Mucosa of rectum (tissue), 2 donors: ENCODE data around the gene PLCB2.
A peak's percentile ranks its signal among the peaks of the same experiment; 100 is the strongest.

Source experiments
- H3K27ac ChIP-seq, 2 donors: one replicate each; pipeline ENCODE4 v1.7.0; 2013; ENCODE audit warnings: inconsistent platforms in 2 of 2, low read depth in 2 of 2, low read length in 2 of 2
- H3K27me3 ChIP-seq, 2 donors: one replicate each; pipeline ENCODE4 v1.7.0; 2013; ENCODE audit warnings: low read length in 2 of 2; ENCODE audit not compliant: control insufficient read depth in 2 of 2, insufficient read depth in 2 of 2
- H3K36me3 ChIP-seq, 2 donors: one replicate each; pipeline ENCODE4 v1.7.0; 2013; ENCODE audit warnings: low read length in 2 of 2; ENCODE audit not compliant: control insufficient read depth in 2 of 2, insufficient read depth in 2 of 2
- H3K4me1 ChIP-seq, 2 donors: one replicate each; pipeline ENCODE4 v1.7.0; 2013; ENCODE audit warnings: low read length in 2 of 2, mild to moderate bottlenecking in 1 of 2; ENCODE audit not compliant: control insufficient read depth in 2 of 2, insufficient read depth in 2 of 2
- H3K4me3 ChIP-seq, 2 donors: one replicate each; pipeline ENCODE4 v1.7.0; 2013; ENCODE audit warnings: low read length in 2 of 2
- H3K9ac ChIP-seq, 2 donors: one replicate each; pipeline ENCODE4 v1.7.0; 2013; ENCODE audit warnings: low read length in 2 of 2, low read depth in 1 of 2, mild to moderate bottlenecking in 1 of 2
- H3K9me3 ChIP-seq, 2 donors: one replicate each; pipeline ENCODE4 v1.7.0; 2013; ENCODE audit warnings: low read length in 2 of 2; ENCODE audit not compliant: control insufficient read depth in 2 of 2
- donor health status: healthy.
- donor health status: Normal muscosa, but diverticular disease.

Gene PLCB2

GRCh38 chr15:40313531-40314398, 6.0 kb upstream of the PLCB2 start:
- Histone ChIP-seq H3K9ac (peak overlapping the region in 1 of 2 donors; percentile 41), H3K4me1 (peaks cover 6 to 12% of the 10 kb centered on the region in 2 donors), H3K9me3 (no peaks in the 10 kb centered on the region), H3K36me3 (no peaks in the 10 kb centered on the region), H3K27ac (no peak overlapping the region), H3K4me3 (no peak overlapping the region), H3K27me3 (no peaks in the 10 kb centered on the region)

- H3K4me1 ChIP-seq, result peaks cover 12 to 14% of the 10 kb centered on the region in 2 donors
- no peaks in the 10 kb centered on the region for H3K9me3 ChIP-seq
- no peak overlapping the region for H3K27ac ChIP-seq
- H3K27me3 ChIP-seq, result no peaks in the 10 kb centered on the region
- no peak overlapping the region for H3K4me3 ChIP-seq
- no peak overlapping the region for H3K9ac ChIP-seq
- H3K36me3 ChIP-seq, result no peaks in the 10 kb centered on the region
Observed at GRCh38 chr15:40312370-40313158, 4.8 kb upstream of the PLCB2 start.

GRCh38 chr15:40310993-40311392, 3.3 kb upstream of the PLCB2 start:
- H3K9ac ChIP-seq, result no peak overlapping the region
- no peaks in the 10 kb centered on the region for H3K9me3 ChIP-seq
- H3K36me3 ChIP-seq, result no peaks in the 10 kb centered on the region
- H3K4me1 ChIP-seq, result peaks cover 14 to 19% of the 10 kb centered on the region in 2 donors
- no peak overlapping the region for H3K27ac ChIP-seq
- no peaks in the 10 kb centered on the region for H3K27me3 ChIP-seq
- no peak overlapping the region for H3K4me3 ChIP-seq

- H3K27me3 ChIP-seq, result no peaks in the 10 kb centered on the region
- H3K4me1 ChIP-seq, result peaks cover 14 to 19% of the 10 kb centered on the region in 2 donors
- no peaks in the 10 kb centered on the region for H3K9me3 ChIP-seq
- H3K9ac ChIP-seq, result no peak overlapping the region
- H3K27ac ChIP-seq, result no peak overlapping the region
- no peaks in the 10 kb centered on the region for H3K36me3 ChIP-seq
- H3K4me3 ChIP-seq, result no peak overlapping the region
Observed at GRCh38 chr15:40310001-40310959, 2.5 kb upstream of the PLCB2 start.

GRCh38 chr15:40309344-40309862, 1.7 kb upstream of the PLCB2 start:
- H3K9ac ChIP-seq, result no peak overlapping the region
- peak overlapping the region in 1 of 2 donors; percentile 89 for H3K27ac ChIP-seq
- H3K36me3 ChIP-seq, result no peaks in the 10 kb centered on the region
- no peaks in the 10 kb centered on the region for H3K9me3 ChIP-seq
- H3K4me1 ChIP-seq, result peaks cover 14 to 19% of the 10 kb centered on the region in 2 donors
- no peaks in the 10 kb centered on the region for H3K27me3 ChIP-seq
- H3K4me3 ChIP-seq, result peak overlapping the region in 1 of 2 donors; percentile 57

- Histone ChIP-seq H3K27ac (peak overlapping the region in 1 of 2 donors; percentile 67), H3K27me3 (no peaks in the 10 kb centered on the region), H3K36me3 (peaks cover 0 to 3% of the 10 kb centered on the region in 2 donors), H3K4me3 (peak overlapping the region; percentile 53 to 73), H3K4me1 (peaks cover 5 to 16% of the 10 kb centered on the region in 2 donors), H3K9ac (peak overlapping the region in 1 of 2 donors; percentile 63), H3K9me3 (no peaks in the 10 kb centered on the region)
Observed at GRCh38 chr15:40306908-40307307, 827 bp downstream of the PLCB2 start.

GRCh38 chr15:40306371-40306770, 1.4 kb downstream of the PLCB2 start:
- Histone ChIP-seq H3K27me3 (no peaks in the 10 kb centered on the region), H3K9ac (no peak overlapping the region), H3K27ac (peak overlapping the region in 1 of 2 donors; percentile 67), H3K9me3 (no peaks in the 10 kb centered on the region), H3K36me3 (peaks cover 0 to 3% of the 10 kb centered on the region in 2 donors), H3K4me3 (peak overlapping the region in 1 of 2 donors; percentile 73), H3K4me1 (peaks cover 5 to 16% of the 10 kb centered on the region in 2 donors)

GRCh38 chr15:40305281-40305680, 2.5 kb downstream of the PLCB2 start:
- Histone ChIP-seq H3K36me3 (peaks cover 0 to 7% of the 10 kb centered on the region in 2 donors), H3K4me3 (no peak overlapping the region), H3K9ac (no peak overlapping the region), H3K9me3 (no peaks in the 10 kb centered on the region), H3K27me3 (no peaks in the 10 kb centered on the region), H3K4me1 (peaks cover 5 to 16% of the 10 kb centered on the region in 2 donors), H3K27ac (no peak overlapping the region)

- Histone ChIP-seq H3K27ac (no peak overlapping the region), H3K36me3 (peaks cover 0 to 8% of the 10 kb centered on the region in 2 donors), H3K9me3 (no peaks in the 10 kb centered on the region), H3K4me1 (peaks cover under 1 to 11% of the 10 kb centered on the region in 2 donors), H3K4me3 (no peak overlapping the region), H3K9ac (no peak overlapping the region), H3K27me3 (no peaks in the 10 kb centered on the region)
Observed at GRCh38 chr15:40303576-40303975, 4.2 kb downstream of the PLCB2 start.
